ENCODE data around the gene PPP1R14D. TPM values are rescaled to one million over a fixed set of nuclear protein-coding genes. Genes with fewer than 3 reads are reported as not detected.

PPP1R14D gene
- total RNA-seq, 4 donors from 2014 or later = not detected

GRCh38 chr15:40852529-40852928 lies 24.0 kb upstream of the PPP1R14D start:
- TF ChIP-seq EP300 (IDR thresholded peaks at IDR 0.05) (no peak), CTCF (IDR thresholded peaks at IDR 0.05) (no peak), POLR2A (IDR thresholded peaks at IDR 0.05) (no peak)
- WGBS, 2 donors = 82 to 85% methylated on average over 5 of the region's 5 CpGs
- no peak for DNase-seq (ENCODE audit: low spot score in 2 of 2)
- no peak overlapping the region for H3K4me3 ChIP-seq
- no peaks in the 10 kb centered on the region for H3K9me3 ChIP-seq
- H3K36me3 ChIP-seq = no peaks in the 10 kb centered on the region
- H3K4me1 ChIP-seq = peaks cover 0 to 1% (median 0%) of the 10 kb centered on the region in 4 donors
- H3K27ac ChIP-seq = no peak overlapping the region
- no peaks in the 10 kb centered on the region for H3K27me3 ChIP-seq

- WGBS, 2 donors = 81 to 88% methylated on average over 8 of the region's 8 CpGs
- H3K4me1 ChIP-seq = peaks cover 0 to 6% (median 0%) of the 10 kb centered on the region in 4 donors
- no peaks in the 10 kb centered on the region for H3K9me3 ChIP-seq
- TF ChIP-seq POLR2A (IDR thresholded peaks at IDR 0.05) = no peak
- no peak for TF ChIP-seq EP300 (IDR thresholded peaks at IDR 0.05)
- TF ChIP-seq CTCF (IDR thresholded peaks at IDR 0.05) = no peak
- no peak overlapping the region for H3K4me3 ChIP-seq
- no peaks in the 10 kb centered on the region for H3K36me3 ChIP-seq
- peaks cover 0 to 6% of the 10 kb centered on the region in 2 donors for H3K27me3 ChIP-seq
- no peak overlapping the region for H3K27ac ChIP-seq
- DNase-seq (ENCODE audit: low spot score in 2 of 2) = no peak
Measured at GRCh38 chr15:40850576-40851112, 22.1 kb upstream of the PPP1R14D start.

DNA sequence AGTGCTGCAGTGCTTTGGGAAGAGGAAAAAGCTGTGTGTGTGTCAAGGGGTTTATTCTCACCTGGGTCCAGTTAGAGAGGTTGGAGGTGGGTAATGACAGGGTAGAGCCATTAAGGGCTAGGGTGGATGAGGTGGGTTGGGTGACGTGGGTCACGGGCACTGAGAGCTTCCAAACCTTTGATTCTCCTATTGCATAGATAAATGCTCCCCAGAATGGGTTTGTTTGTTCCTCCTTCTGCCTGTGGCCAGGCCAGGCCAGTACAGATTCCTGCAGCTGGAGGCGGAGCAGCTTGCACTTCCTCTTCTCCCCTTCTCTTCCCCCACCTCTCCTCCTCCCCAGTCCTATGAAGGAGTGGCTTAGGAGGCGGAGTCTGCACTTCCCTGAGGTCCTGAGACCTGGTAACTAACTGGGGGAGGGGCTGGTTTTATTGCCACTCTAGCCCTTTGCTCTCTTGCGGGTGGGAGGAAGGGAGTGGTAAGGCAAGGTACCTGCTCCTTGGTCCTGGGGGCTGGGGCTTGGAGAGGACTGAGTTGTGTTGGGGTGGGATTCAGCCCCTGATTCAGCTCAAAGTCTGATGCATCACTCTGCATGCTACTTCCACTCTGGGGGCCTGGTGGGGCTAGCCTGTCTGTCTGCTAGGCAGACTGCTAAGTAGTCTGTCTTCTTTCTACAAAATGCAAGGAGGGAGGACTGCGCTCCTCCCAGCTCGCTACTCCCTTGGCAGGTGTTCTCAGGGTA lies 18.9 kb upstream of the PPP1R14D start:
- H3K4me1 ChIP-seq = peaks cover 0 to 20% (median 11%) of the 10 kb centered on the region in 4 donors
- H3K4me3 ChIP-seq = no peak overlapping the region
- peak overlapping the region in 1 of 4 donors; percentile 78 for H3K27ac ChIP-seq
- WGBS, 2 donors = 74 to 76% methylated on average over 7 of the region's 7 CpGs
- TF ChIP-seq CTCF (IDR thresholded peaks at IDR 0.05) = no peak
- no peak for TF ChIP-seq POLR2A (IDR thresholded peaks at IDR 0.05)
- no peak for TF ChIP-seq EP300 (IDR thresholded peaks at IDR 0.05)
- DNase-seq (ENCODE audit: low spot score in 2 of 2) = peak in 1 of 2 donors; percentile 43
- no peaks in the 10 kb centered on the region for H3K9me3 ChIP-seq
- no peaks in the 10 kb centered on the region for H3K36me3 ChIP-seq
- H3K27me3 ChIP-seq = peaks cover 0 to 30% of the 10 kb centered on the region in 2 donors

- DNase-seq (ENCODE audit: low spot score in 2 of 2) = no peak
- no peaks in the 10 kb centered on the region for H3K36me3 ChIP-seq
- H3K9me3 ChIP-seq = no peaks in the 10 kb centered on the region
- H3K4me3 ChIP-seq = no peak overlapping the region
- H3K27ac ChIP-seq = peak overlapping the region in 2 of 4 donors; percentile 25 to 78
- no peak for TF ChIP-seq POLR2A (IDR thresholded peaks at IDR 0.05)
- no peak for TF ChIP-seq CTCF (IDR thresholded peaks at IDR 0.05)
- no peak for TF ChIP-seq EP300 (IDR thresholded peaks at IDR 0.05)
- H3K4me1 ChIP-seq = peaks cover 0 to 20% (median 11%) of the 10 kb centered on the region in 4 donors
- H3K27me3 ChIP-seq = peaks cover 0 to 30% of the 10 kb centered on the region in 2 donors
Measured at GRCh38 chr15:40846841-40847222, 18.3 kb upstream of the PPP1R14D start.
